ENCODE measurements around the gene IMMP2L.

Gene IMMP2L

GRCh38 chr7:111235709-111236108 is 326.6 kb downstream of the IMMP2L start:
- no peak for DNase-seq (ENCODE audit: low read depth)
- TF ChIP-seq CTCF (conservative IDR thresholded peaks at IDR 0.05; ENCODE audit: low read depth, low read length) = no peak
- H3K4me3 ChIP-seq (ENCODE audit: low read length) = no peak overlapping the region

GRCh38 chr7:111232249-111233084 is 329.8 kb downstream of the IMMP2L start:
- H3K4me3 ChIP-seq (ENCODE audit: low read length) = no peak overlapping the region
- DNase-seq (ENCODE audit: low read depth) = no peak
- no peak for TF ChIP-seq CTCF (conservative IDR thresholded peaks at IDR 0.05; ENCODE audit: low read depth, low read length)

GRCh38 chr7:111229916-111230315 is 332.4 kb downstream of the IMMP2L start:
- DNase-seq (ENCODE audit: low read depth) = no peak
- no peak for TF ChIP-seq CTCF (conservative IDR thresholded peaks at IDR 0.05; ENCODE audit: low read depth, low read length)
- H3K4me3 ChIP-seq (ENCODE audit: low read length) = no peak overlapping the region

GRCh38 chr7:111229181-111229740 is 333.0 kb downstream of the IMMP2L start:
- DNase-seq (ENCODE audit: low read depth) = no peak
- TF ChIP-seq CTCF (conservative IDR thresholded peaks at IDR 0.05; ENCODE audit: low read depth, low read length) = no peak
- no peak overlapping the region for H3K4me3 ChIP-seq (ENCODE audit: low read length)

- no peak for DNase-seq (ENCODE audit: low read depth)
- no peak for TF ChIP-seq CTCF (conservative IDR thresholded peaks at IDR 0.05; ENCODE audit: low read depth, low read length)
- no peak overlapping the region for H3K4me3 ChIP-seq (ENCODE audit: low read length)
These were observed 333.9 kb downstream of the IMMP2L start for GRCh38 chr7:111228437-111228836.

GRCh38 chr7:111226800-111227199 is 335.5 kb downstream of the IMMP2L start:
- TF ChIP-seq CTCF (conservative IDR thresholded peaks at IDR 0.05; ENCODE audit: low read depth, low read length) = no peak
- no peak for DNase-seq (ENCODE audit: low read depth)
- H3K4me3 ChIP-seq (ENCODE audit: low read length) = no peak overlapping the region

Measured in retinal pigment epithelial cell (primary cell).